ENCODE measurements around the gene PGM3. TPM values are rescaled to one million over a fixed set of nuclear protein-coding genes. Genes with fewer than 3 reads are reported as not detected.

Gene PGM3
- total RNA-seq, 1 donor = 87.8 TPM

- no peak overlapping the region for H3K4me3 ChIP-seq (ENCODE audit: low read depth, low read length)
- no peak for DNase-seq (ENCODE audit: low read depth)
- no peak for TF ChIP-seq CTCF (IDR thresholded peaks at IDR 0.05; ENCODE audit: insufficient read depth, low read length)
These were observed 54.3 kb downstream of the PGM3 start for GRCh38 chr6:83138758-83139157.

- no peak for TF ChIP-seq CTCF (IDR thresholded peaks at IDR 0.05; ENCODE audit: insufficient read depth, low read length)
- no peak for DNase-seq (ENCODE audit: low read depth)
- H3K4me3 ChIP-seq (ENCODE audit: low read depth, low read length) = no peak overlapping the region
These were observed 54.8 kb downstream of the PGM3 start for GRCh38 chr6:83138118-83138722.

- no peak overlapping the region for H3K4me3 ChIP-seq (ENCODE audit: low read depth, low read length)
- no peak for TF ChIP-seq CTCF (IDR thresholded peaks at IDR 0.05; ENCODE audit: insufficient read depth, low read length)
- DNase-seq (ENCODE audit: low read depth) = no peak
These were observed 60.9 kb downstream of the PGM3 start for GRCh38 chr6:83132121-83132520.

- no peak overlapping the region for H3K4me3 ChIP-seq (ENCODE audit: low read depth, low read length)
- no peak for DNase-seq (ENCODE audit: low read depth)
- TF ChIP-seq CTCF (IDR thresholded peaks at IDR 0.05; ENCODE audit: insufficient read depth, low read length) = no peak
These were observed 65.1 kb downstream of the PGM3 start for GRCh38 chr6:83127976-83128375.

- no peak for TF ChIP-seq CTCF (IDR thresholded peaks at IDR 0.05; ENCODE audit: insufficient read depth, low read length)
- DNase-seq (ENCODE audit: low read depth) = no peak
- H3K4me3 ChIP-seq (ENCODE audit: low read depth, low read length) = no peak overlapping the region
These were observed 65.8 kb downstream of the PGM3 start for GRCh38 chr6:83127258-83127657.

GRCh38 chr6:83126807-83127206 is 66.3 kb downstream of the PGM3 start:
- TF ChIP-seq CTCF (IDR thresholded peaks at IDR 0.05; ENCODE audit: insufficient read depth, low read length) = no peak
- no peak overlapping the region for H3K4me3 ChIP-seq (ENCODE audit: low read depth, low read length)
- DNase-seq (ENCODE audit: low read depth) = no peak

GRCh38 chr6:83126223-83126622 is 66.8 kb downstream of the PGM3 start:
- no peak overlapping the region for H3K4me3 ChIP-seq (ENCODE audit: low read depth, low read length)
- no peak for TF ChIP-seq CTCF (IDR thresholded peaks at IDR 0.05; ENCODE audit: insufficient read depth, low read length)

More at GRCh38 chr6:83126223-83126622, 66.8 kb downstream of the PGM3 start:
- DNase-seq (ENCODE audit: low read depth) = no peak
